ENCODE measurements around the gene LZTR1.
"Not testable (repeated sequence)": the region's sequence is repeated elsewhere in the genome, so short reads cannot be mapped to it uniquely, and the experiment has no call there.

Gene LZTR1

DNA sequence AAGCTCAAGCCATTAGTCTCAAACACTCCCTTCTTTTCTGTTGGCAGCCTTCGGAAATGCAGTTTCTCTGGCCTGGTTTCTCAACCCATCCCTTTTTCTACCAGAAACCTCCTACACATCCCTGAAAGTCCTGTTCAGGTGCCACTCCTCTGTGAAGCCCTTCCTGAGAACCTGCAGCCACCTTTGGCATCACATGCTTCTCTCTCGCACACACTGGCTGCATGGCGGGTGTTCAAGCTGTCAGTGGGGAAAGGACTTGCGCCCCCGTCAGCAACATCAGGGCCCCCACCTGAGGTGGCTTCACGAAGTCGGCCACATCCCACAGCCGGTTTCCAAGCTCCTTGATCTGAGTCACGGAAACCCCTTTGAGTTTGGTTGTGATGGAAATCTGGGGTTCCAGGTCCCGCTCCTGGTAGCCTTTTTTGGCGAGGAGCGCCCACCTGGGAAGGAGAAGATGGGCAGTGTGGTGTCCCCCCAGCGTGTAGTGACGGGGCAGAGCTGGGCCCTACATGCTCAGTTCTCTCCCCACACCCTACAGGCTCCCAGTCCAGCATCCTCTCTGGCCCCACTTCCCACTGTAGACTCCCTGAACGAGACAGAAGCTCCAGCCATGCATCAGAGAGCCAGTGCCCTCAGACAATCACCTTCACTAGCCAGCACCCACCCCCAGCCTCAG lies 61.9 kb downstream of the LZTR1 start:
- Histone ChIP-seq H3K4me3 (no peak overlapping the region), H3K9me3 (ENCODE audit: low read depth, low read length) (no peaks in the 10 kb centered on the region), H3K9ac (ENCODE audit: insufficient read length) (no peak overlapping the region), H3K36me3 (ENCODE audit: insufficient read depth, low read length) (no peaks in the 10 kb centered on the region), H3K27ac (no peak overlapping the region)
- no peak for DNase-seq (ENCODE audit: low read depth, low spot score)
- TF ChIP-seq EZH2 (IDR thresholded peaks at IDR 0.05) = no peak
- no peak for TF ChIP-seq FOXP2 (optimal IDR thresholded peaks at IDR 0.05; ENCODE audit: control extremely low read depth, extremely low read length, insufficient read depth)
- TF ChIP-seq POLR2AphosphoS5 (IDR thresholded peaks at IDR 0.05; ENCODE audit: borderline replicate concordance, low read depth, low read length) = no peak

DNA sequence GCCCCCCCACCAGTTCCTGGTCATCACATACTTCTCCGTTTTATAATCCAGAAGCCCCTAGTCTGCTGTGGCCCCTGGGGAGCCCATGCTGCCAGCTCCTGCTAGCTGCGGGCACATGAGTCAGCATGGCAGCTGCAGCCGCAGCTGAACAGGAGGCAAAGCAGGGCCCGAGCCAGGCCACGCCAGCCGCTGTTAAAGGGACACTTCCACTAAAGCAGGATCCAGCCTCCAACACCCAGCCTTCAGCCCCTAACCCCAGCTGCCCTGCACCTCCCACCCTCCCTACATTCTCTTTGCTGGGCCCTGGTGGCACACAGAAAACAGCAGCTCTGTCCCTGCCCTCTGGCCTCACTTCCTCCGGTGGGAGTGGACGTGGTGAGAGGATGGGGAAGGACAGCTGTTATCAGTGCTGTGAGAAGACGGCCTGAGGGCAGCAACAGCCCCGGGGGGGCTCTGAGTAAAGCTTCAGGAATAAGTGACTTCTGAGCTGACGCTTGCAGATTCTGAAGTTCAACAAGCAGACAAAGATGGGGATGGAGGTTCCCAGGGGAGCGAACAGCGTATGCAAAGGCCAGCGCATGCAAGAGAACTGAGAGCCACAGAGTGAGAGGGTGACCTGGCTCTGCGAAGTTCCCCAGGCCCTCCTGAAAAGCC lies 63.0 kb downstream of the LZTR1 start:
- Histone ChIP-seq H3K4me3 (0 out of 2 replicates have a peak overlapping the region, but pooled peaks have one; percentile 8), H3K9me3 (ENCODE audit: low read depth, low read length) (no peaks in the 10 kb centered on the region), H3K27ac (no peak overlapping the region), H3K36me3 (ENCODE audit: insufficient read depth, low read length) (no peaks in the 10 kb centered on the region), H3K9ac (ENCODE audit: insufficient read length) (no peak overlapping the region)
- no peak for TF ChIP-seq POLR2AphosphoS5 (IDR thresholded peaks at IDR 0.05; ENCODE audit: borderline replicate concordance, low read depth, low read length)
- TF ChIP-seq EZH2 (IDR thresholded peaks at IDR 0.05) = no peak
- no peak for TF ChIP-seq FOXP2 (optimal IDR thresholded peaks at IDR 0.05; ENCODE audit: control extremely low read depth, extremely low read length, insufficient read depth)
- no peak for DNase-seq (ENCODE audit: low read depth, low spot score)

DNA sequence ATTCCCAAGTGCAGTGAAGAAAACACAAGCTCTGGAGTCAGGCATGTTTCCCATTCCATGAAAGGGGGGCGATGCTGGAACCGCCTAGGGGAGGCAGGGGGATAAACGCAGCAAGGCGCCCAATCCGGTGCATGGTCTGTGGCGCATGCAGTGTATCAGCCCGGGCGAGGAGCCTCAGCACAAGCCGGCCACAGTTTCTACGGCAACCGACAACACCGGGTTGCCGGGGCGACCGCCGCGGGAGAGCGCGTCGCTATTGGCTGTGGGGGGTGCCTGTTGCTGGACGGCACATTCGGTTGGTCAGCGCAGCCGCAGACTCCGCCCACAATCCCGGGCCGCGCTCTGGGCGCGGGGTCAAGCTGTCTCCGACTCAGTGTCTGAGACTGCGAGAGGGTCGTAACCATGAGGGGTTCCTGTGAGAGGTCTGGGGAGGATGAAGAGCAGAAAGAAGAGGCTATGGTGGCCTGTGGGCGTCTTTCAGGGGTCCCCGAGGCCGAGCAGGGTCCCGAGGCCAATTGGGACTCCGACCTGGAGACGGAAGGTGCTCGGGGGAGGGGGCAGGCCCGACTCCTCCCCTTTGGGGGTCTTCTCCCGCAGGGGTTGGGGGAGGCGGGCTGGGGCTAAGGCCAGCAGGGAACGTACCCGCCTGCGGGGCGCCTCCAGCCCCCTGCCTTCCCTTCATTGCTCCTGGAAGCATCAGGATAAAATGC lies 63.6 kb downstream of the LZTR1 start, which contains the start of gene LRRC74B:
LRRC74B (plus strand) TSS at position 362 of the 710 bp plus-strand sequence; CDS start at position 403, 41 bp downstream.
- no peak for TF ChIP-seq POLR2AphosphoS5 (IDR thresholded peaks at IDR 0.05; ENCODE audit: borderline replicate concordance, low read depth, low read length)
- no peak for TF ChIP-seq FOXP2 (optimal IDR thresholded peaks at IDR 0.05; ENCODE audit: control extremely low read depth, extremely low read length, insufficient read depth)
- no peak for TF ChIP-seq EZH2 (IDR thresholded peaks at IDR 0.05)
- Histone ChIP-seq H3K9me3 (ENCODE audit: low read depth, low read length) (no peaks in the 10 kb centered on the region), H3K9ac (ENCODE audit: insufficient read length) (no peak within 1 kb of the TSS), H3K36me3 (ENCODE audit: insufficient read depth, low read length) (no peaks in the 10 kb centered on the region), H3K27ac (no peak within 1 kb of the TSS), H3K4me3 (peak within 1 kb of the TSS; percentile 21; the same call in 1 of the 2 replicates)
- no peak for DNase-seq (ENCODE audit: low read depth, low spot score)

DNA sequence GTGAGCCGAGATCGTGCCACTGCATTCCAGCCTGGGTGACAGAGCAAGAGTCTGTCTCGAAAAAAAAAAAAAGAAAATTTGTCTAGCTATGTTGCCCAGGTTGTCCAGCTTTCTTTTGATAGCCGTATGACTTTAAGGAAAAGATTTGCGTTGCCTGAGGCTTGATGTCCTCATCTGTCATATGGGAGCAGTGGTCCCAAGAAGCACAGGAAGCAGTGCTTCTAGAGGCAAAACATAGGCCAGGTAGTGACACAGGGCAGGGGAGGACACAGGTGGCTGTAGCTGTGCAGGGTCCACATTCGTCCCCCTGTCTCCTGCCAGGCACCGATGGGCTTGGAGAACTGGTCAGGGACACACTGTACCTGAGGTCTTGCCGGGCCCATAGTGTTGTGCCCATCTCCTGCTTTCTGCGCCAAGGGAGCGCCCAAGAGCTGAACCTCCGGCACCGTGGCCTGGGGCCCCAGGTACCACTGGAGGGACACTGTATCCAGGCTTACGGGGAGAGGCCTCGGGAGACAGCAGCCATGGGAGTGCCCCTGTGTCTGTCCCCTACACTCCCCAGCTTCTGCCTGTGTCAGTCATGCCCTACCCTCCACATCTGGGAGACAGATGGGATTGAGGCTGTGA lies 65.1 kb downstream of the LZTR1 start:
- Histone ChIP-seq H3K9me3 (ENCODE audit: low read depth, low read length) (no peaks in the 10 kb centered on the region), H3K4me3 (no peak overlapping the region), H3K36me3 (ENCODE audit: insufficient read depth, low read length) (no peaks in the 10 kb centered on the region), H3K9ac (ENCODE audit: insufficient read length) (no peak overlapping the region), H3K27ac (no peak overlapping the region)
- no peak for TF ChIP-seq EZH2 (IDR thresholded peaks at IDR 0.05)
- no peak for TF ChIP-seq POLR2AphosphoS5 (IDR thresholded peaks at IDR 0.05; ENCODE audit: borderline replicate concordance, low read depth, low read length)
- no peak for TF ChIP-seq FOXP2 (optimal IDR thresholded peaks at IDR 0.05; ENCODE audit: control extremely low read depth, extremely low read length, insufficient read depth)
- no peak for DNase-seq (ENCODE audit: low read depth, low spot score)

DNA sequence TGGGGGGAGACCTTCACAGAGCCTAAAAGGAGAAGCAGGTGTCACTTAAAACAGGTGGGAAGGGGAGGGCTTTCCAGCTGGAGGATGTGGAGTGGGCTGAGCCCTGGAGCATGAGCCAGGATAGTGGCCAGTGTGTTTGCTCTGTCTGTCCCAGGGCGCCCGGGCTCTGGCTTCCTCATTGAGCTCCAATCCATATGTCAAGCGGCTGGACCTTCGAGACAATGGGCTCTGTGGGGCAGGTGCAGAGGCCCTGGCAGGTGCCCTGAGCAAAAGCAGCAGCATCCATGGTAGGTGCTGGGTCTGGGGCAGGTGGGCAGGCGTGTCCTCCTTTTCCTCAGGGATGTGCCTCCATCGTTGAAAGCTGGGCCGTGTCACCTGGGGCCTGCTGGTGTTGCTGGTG lies 65.6 kb downstream of the LZTR1 start:
- Histone ChIP-seq H3K36me3 (ENCODE audit: insufficient read depth, low read length) (no peaks in the 10 kb centered on the region), H3K27ac (no peak overlapping the region), H3K9ac (ENCODE audit: insufficient read length) (no peak overlapping the region), H3K9me3 (ENCODE audit: low read depth, low read length) (no peaks in the 10 kb centered on the region), H3K4me3 (no peak overlapping the region)
- no peak for DNase-seq (ENCODE audit: low read depth, low spot score)
- TF ChIP-seq EZH2 (IDR thresholded peaks at IDR 0.05) (no peak), FOXP2 (optimal IDR thresholded peaks at IDR 0.05; ENCODE audit: control extremely low read depth, extremely low read length, insufficient read depth) (no peak), POLR2AphosphoS5 (IDR thresholded peaks at IDR 0.05; ENCODE audit: borderline replicate concordance, low read depth, low read length) (no peak)

DNA sequence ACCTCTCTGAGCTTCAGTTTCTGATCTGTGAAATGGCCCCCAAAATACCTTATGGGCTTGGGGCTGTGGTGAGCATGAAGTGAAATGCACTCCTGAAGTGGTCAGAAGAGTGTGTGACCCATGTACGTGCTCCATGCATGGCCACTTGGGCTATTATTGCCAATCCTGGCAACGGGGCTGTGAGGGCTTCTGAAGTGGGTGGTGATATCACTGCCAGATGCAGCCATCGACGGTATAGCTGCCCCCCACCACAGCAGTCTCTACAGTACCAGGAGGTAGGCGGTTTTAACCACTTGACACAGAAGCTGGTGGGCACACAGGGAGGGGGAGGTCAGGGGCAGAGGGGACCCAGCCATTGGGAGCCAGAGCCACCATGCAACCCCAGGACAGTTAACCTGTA lies 66.4 kb downstream of the LZTR1 start:
- H3K9me3 ChIP-seq (ENCODE audit: low read depth, low read length); H3K4me3 ChIP-seq; H3K36me3 ChIP-seq (ENCODE audit: insufficient read depth, low read length); H3K9ac ChIP-seq (ENCODE audit: insufficient read length); H3K27ac ChIP-seq; DNase-seq (ENCODE audit: low read depth, low spot score): not testable (repeated sequence)
